A549 (cell line): Measurements from ENCODE around the gene SULT2A1. TPM values are rescaled to one million over a fixed set of nuclear protein-coding genes. Genes with fewer than 3 reads are reported as not detected.
"Not testable (repeated sequence)": the region's sequence is repeated elsewhere in the genome, so short reads cannot be mapped to it uniquely, and the experiment has no call there.

Experiments
- ATAC-seq, 2 experiments: fragments of 200-7000 bp in 1 of 2; fragments of >200 bp in 1 of 2; cut with Nextera tagmentation in 1 of 2; cut with Tn5 transposase in 1 of 2; 3 replicates each; pipeline versions ENCODE4 v1.8.0 to v1.9.1; 2018 to 2020; ENCODE audit warnings: mild to moderate bottlenecking in 1 of 2, moderate library complexity in 1 of 2
- CTCF ChIA-PET: fragments of 300-600 bp; sonication (Branson Sonifier 250); formaldehyde crosslinking; extraction: SDS; loops from one replicate; lab custom pipeline; 2021; ENCODE audit warnings: antibody characterized with exemption, inconsistent platforms; lab: Yijun Ruan, JAX
- POLR2A ChIA-PET: fragments of 350-600 bp; formaldehyde crosslinking; extraction: SDS; loops from one replicate; lab custom pipeline; 2021; ENCODE audit warnings: antibody characterized with exemption, inconsistent platforms; lab: Yijun Ruan, JAX
- DNase-seq, 2 experiments: peaks; one replicate each; pipeline versions ENCODE4 v3.0.0 to v3.0.0-alpha.2; 2011 to 2016; ENCODE audit warnings: low read depth in 1 of 2, low spot score in 1 of 2
- FAIRE-seq: peaks from 2 replicates; lab custom pipeline; 2011; peaks lifted over from hg19 to GRCh38; lab: Jason Lieb, UNC
- H3K27ac ChIP-seq, 2 experiments: fragments of >200 bp; sonication (Bioruptor Twin); formaldehyde crosslinking; 3 replicates each; pipeline ENCODE4 v1.5.1; 2016 to 2017
- H3K4me1 ChIP-seq: fragments of >200 bp; sonication (Bioruptor Twin); formaldehyde crosslinking; 3 replicates; pipeline ENCODE4 v1.6.1; 2016
- H3K4me2 ChIP-seq: fragments of >200 bp; sonication (Bioruptor Twin); formaldehyde crosslinking; 3 replicates; pipeline ENCODE4 v1.6.1; 2016
- H3K4me3 ChIP-seq: fragments of >200 bp; sonication (Bioruptor Twin); formaldehyde crosslinking; 3 replicates; pipeline ENCODE4 v1.5.1; 2016
- H3K9me3 ChIP-seq: fragments of >200 bp; sonication (Bioruptor Twin); formaldehyde crosslinking; 3 replicates; pipeline ENCODE4 v1.6.1; 2016
- BCL3 ChIP-seq: fragments of >200 bp; sonication (Bioruptor Twin); formaldehyde crosslinking; IDR thresholded peaks from 3 replicates; pipeline ENCODE4 v1.6.1; 2016
- CBX2 ChIP-seq: fragments of 200-600 bp; sonication (generic); IDR thresholded peaks from 2 replicates; pipeline ENCODE4 v1.6.1; 2016; ENCODE audit warnings: low read depth, mild to moderate bottlenecking, borderline replicate concordance
- E2F6 ChIP-seq: IDR thresholded peaks from 2 replicates; pipeline ENCODE4 v1.6.1; 2012; ENCODE audit warnings: low read depth, borderline replicate concordance
- EHF ChIP-seq: fragments of 250-450 bp; sonication (Bioruptor Pico); IDR thresholded peaks from 2 replicates; pipeline ENCODE4 v1.5.0; 2020; ENCODE audit warnings: mild to moderate bottlenecking
- EHMT2 ChIP-seq: fragments of 200-600 bp; sonication (generic); IDR thresholded peaks from 2 replicates; pipeline ENCODE4 v1.6.1; 2016; ENCODE audit warnings: antibody characterized with exemption, low read depth, mild to moderate bottlenecking, moderate library complexity
- HMGXB4 ChIP-seq: fragments of 250-450 bp; sonication (Bioruptor Pico); IDR thresholded peaks from 2 replicates; pipeline ENCODE4 v1.5.0; 2021; ENCODE audit warnings: mild to moderate bottlenecking, moderate library complexity, borderline replicate concordance
- KDM5A ChIP-seq: fragments of 200-600 bp; sonication (generic); IDR thresholded peaks from 2 replicates; pipeline ENCODE4 v1.6.1; 2016; ENCODE audit warnings: antibody characterized with exemption, mild to moderate bottlenecking
- NFE2L2 ChIP-seq: fragments of 150-350 bp; conservative IDR thresholded peaks from 2 replicates; pipeline ENCODE4 v1.6.1; 2014; ENCODE audit warnings: low read length
- NPAS2 ChIP-seq: fragments of 250-450 bp; sonication (Bioruptor Pico); IDR thresholded peaks from 2 replicates; pipeline ENCODE4 v1.8.0; 2022; ENCODE audit warnings: mild to moderate bottlenecking, moderate library complexity, borderline replicate concordance
- POLR2A ChIP-seq: IDR thresholded peaks from 2 replicates; pipeline ENCODE4 v1.6.1; 2012; ENCODE audit warnings: mild to moderate bottlenecking, low read length
- POLR2AphosphoS2 ChIP-seq: conservative IDR thresholded peaks from 2 replicates; pipeline ENCODE4 v1.6.1; 2012; ENCODE audit warnings: low read length, improper control_type of control experiment, inconsistent platforms
- RCOR1 ChIP-seq: fragments of 150-350 bp; IDR thresholded peaks from 2 replicates; pipeline ENCODE4 v1.6.1; 2014; ENCODE audit warnings: antibody characterized with exemption, low read length, low read depth
- REST ChIP-seq: fragments of 200-600 bp; sonication (generic); IDR thresholded peaks from 2 replicates; pipeline ENCODE4 v1.6.1; 2016; ENCODE audit warnings: antibody characterized with exemption, mild to moderate bottlenecking, moderate library complexity
- SMC3 ChIP-seq: fragments of >200 bp; sonication (Bioruptor Twin); formaldehyde crosslinking; IDR thresholded peaks from 3 replicates; pipeline ENCODE4 v1.6.1; 2018; ENCODE audit warnings: inconsistent platforms
- SREBF2 ChIP-seq: fragments of 450-650 bp; IDR thresholded peaks from 2 replicates; pipeline ENCODE4 v1.6.1; 2014; ENCODE audit warnings: mild to moderate bottlenecking, moderate library complexity
- TFCP2L1 ChIP-seq: fragments of 250-450 bp; sonication (Bioruptor Pico); IDR thresholded peaks from 2 replicates; pipeline ENCODE4 v1.5.0; 2021; ENCODE audit warnings: mild to moderate bottlenecking
- USF2 ChIP-seq: fragments of 450-650 bp; IDR thresholded peaks from 2 replicates; pipeline ENCODE4 v1.6.1; 2014; ENCODE audit warnings: antibody characterized with exemption
- ZSCAN20 ChIP-seq: fragments of 250-450 bp; sonication (Bioruptor Pico); IDR thresholded peaks from 2 replicates; pipeline ENCODE4 v1.8.0; 2022; ENCODE audit warnings: mild to moderate bottlenecking, moderate library complexity
- WGBS: methylation state at CpG from one replicate; pipeline ENCODE4 v1.1.6; 2017; ENCODE audit errors: missing lambda C conversion rate; 5-methylcytosine and 5-hydroxymethylcytosine counted together
- polyA plus RNA-seq, 4 experiments: library from polyadenylated mRNA; depleted of rRNA in 3 of 4; stranded (reverse); fragments of >200 nt; fragmentation: RNase III in 1 of 4; extraction: RNeasy Plus Mini Kit Qiagen cat#74134 plus additional on column Dnase treatment in 1 of 4; gene quantifications; 2 replicates in 3 of 4; 3 replicates in 1 of 4; pipeline ENCODE4 v1.2.3, GENCODE V29; 2011 to 2017

Gene SULT2A1
- polyA plus RNA-seq, 2 of the 4 experiments (the other 2 are of a cell fraction), result not detected

GRCh38 chr19:47881757-47882156, 4.4 kb downstream of the SULT2A1 start (continued):
- no peak for TF ChIP-seq REST

- CTCF ChIA-PET, result interaction anchor here (1.4 to 3.3 kb wide), 3 partner anchors 10 to 30 kb away, joined by 3 to 24 read pairs (median 12); no protein-coding TSS in a partner anchor
- H3K4me3 ChIP-seq, POLR2A ChIA-PET, H3K4me2 ChIP-seq, H3K4me1 ChIP-seq, DNase-seq, H3K9me3 ChIP-seq, FAIRE-seq, H3K27ac ChIP-seq, ATAC-seq: not testable (repeated sequence)
- 32% methylated on average over 4 of the region's 4 CpGs for WGBS
Observed at GRCh38 chr19:47879385-47879784, 6.7 kb downstream of the SULT2A1 start.

GRCh38 chr19:47878906-47879305, 7.2 kb downstream of the SULT2A1 start:
- Histone ChIP-seq H3K9me3 (no peaks in the 10 kb centered on the region), H3K27ac (no peak overlapping the region), H3K4me2 (no peak overlapping the region), H3K4me3 (no peak overlapping the region), H3K4me1 (no peaks in the 10 kb centered on the region)
- 70% methylated on average over 4 of the region's 4 CpGs for WGBS
- ChIA-PET CTCF (interaction anchor here (1.1 to 2.0 kb wide), 5 partner anchors 10 to 29 kb away, joined by 3 to 12 read pairs (median 6); no protein-coding TSS in a partner anchor), POLR2A (no interaction called here)
- ATAC-seq (no peak), FAIRE-seq (no peak), DNase-seq (no peak)
- TF ChIP-seq EHF, result no peak
- no peak for TF ChIP-seq KDM5A
- no peak for TF ChIP-seq EHMT2
- no peak for TF ChIP-seq USF2
- no peak for TF ChIP-seq RCOR1
- TF ChIP-seq TFCP2L1, result no peak
- TF ChIP-seq SMC3, result no peak
- no peak for TF ChIP-seq E2F6
- no peak for TF ChIP-seq BCL3
- no peak for TF ChIP-seq POLR2A
- TF ChIP-seq POLR2AphosphoS2, result no peak
- TF ChIP-seq HMGXB4, result no peak
- no peak for TF ChIP-seq NFE2L2
- no peak for TF ChIP-seq ZSCAN20 (CRISPR knock-in tag)
- no peak for TF ChIP-seq CBX2
- no peak for TF ChIP-seq NPAS2 (CRISPR knock-in tag)
- TF ChIP-seq SREBF2, result no peak
